Kidney (tissue), 14 donors: ENCODE results near the gene SYT4. TPM values are rescaled to one million over a fixed set of nuclear protein-coding genes. Genes with fewer than 3 reads are reported as not detected.

Experiments used
- DNase-seq, 5 donors: peaks; one replicate each; pipeline ENCODE4 v3.0.0-alpha.2; 2013 to 2020
- FAIRE-seq: peaks from 2 replicates; lab custom pipeline; 2012; peaks lifted over from hg19 to GRCh38; lab: Jason Lieb, UNC
- H3K27ac ChIP-seq, 2 donors: one replicate each; pipeline ENCODE4 v1.7.0; 2013; ENCODE audit warnings: low read depth in 2 of 2, low read length in 2 of 2, inconsistent platforms in 1 of 2
- H3K27me3 ChIP-seq: one replicate; pipeline ENCODE4 v1.7.1; 2013; ENCODE audit warnings: low read length, inconsistent platforms; ENCODE audit not compliant: control insufficient read depth, insufficient read depth
- H3K36me3 ChIP-seq, 3 donors: one replicate each; pipeline versions ENCODE4 v1.7.0 to v1.7.1; 2013; ENCODE audit warnings: low read length in 3 of 3, control low read depth in 1 of 3, inconsistent platforms in 1 of 3; ENCODE audit not compliant: insufficient read depth in 3 of 3, control insufficient read depth in 2 of 3
- H3K4me1 ChIP-seq, 3 donors: one replicate each; pipeline versions ENCODE4 v1.7.0 to v1.7.1; 2013; ENCODE audit warnings: low read length in 3 of 3, inconsistent platforms in 1 of 3, low read depth in 1 of 3; ENCODE audit not compliant: control insufficient read depth in 2 of 3, insufficient read depth in 2 of 3
- H3K4me3 ChIP-seq, 3 donors: one replicate each; pipeline versions ENCODE4 v1.7.0 to v1.8.1; 2013; ENCODE audit warnings: low read length in 3 of 3, control low read depth in 1 of 3, inconsistent platforms in 1 of 3
- H3K9ac ChIP-seq, 3 donors: one replicate each; pipeline versions ENCODE4 v1.7.0 to v1.7.1; 2013; ENCODE audit warnings: low read length in 3 of 3, control low read depth in 1 of 3, inconsistent platforms in 1 of 3
- H3K9me3 ChIP-seq, 3 donors: one replicate each; pipeline versions ENCODE4 v1.7.0 to v1.7.1; 2013; ENCODE audit warnings: low read length in 3 of 3, control low read depth in 1 of 3, inconsistent platforms in 1 of 3; ENCODE audit not compliant: control insufficient read depth in 2 of 3, insufficient read depth in 1 of 3
- CTCF ChIP-seq: IDR thresholded peaks from 3 replicates; pipeline ENCODE4 v1.5.1; 2012; ENCODE audit warnings: mild to moderate bottlenecking, moderate library complexity, borderline replicate concordance; ENCODE audit not compliant: insufficient read depth; ENCODE audit errors: extremely low read depth
- intact Hi-C: fragments of 100-400 bp; cut with DNase I; formaldehyde crosslinking; loops from one replicate; pipeline ENCODE4 v1.11.1; 2022
- polyA plus RNA-seq: library from polyadenylated mRNA; stranded (reverse); fragments of 350-450 nt; fragmentation: Illumina TruSeq; extraction: RNeasy Lipid Tissue Mini Kit (QIAGEN cat#74804); gene quantifications from one replicate; pipeline ENCODE4 v1.2.3, GENCODE V29; 2014; ENCODE audit warnings: low read depth, low replicate concordance; ENCODE audit not compliant: insufficient read depth
- total RNA-seq: library from RNA; stranded (reverse); fragmentation: NEBNext Ultra II Directional; extraction: Animal tissue kit (Norgen Biotek cat#: 25700); gene quantifications from one replicate; pipeline ENCODE4 v1.2.1, GENCODE V29; 2021
- donor health status: control.
- donor health status: control.
- donor health status: control.
- donor health status: control.
- donor health status: control.
- donor health status: DM: yes; HTN: yes; CAD: no.
- donor health status: Normal renal cell carcinoma (clear cell type).

The SYT4 gene
- total and polyA plus RNA-seq, 2 donors from 2014 or later = not detected

GRCh38 chr18:43234889-43235288 lies 42.4 kb downstream of the SYT4 start:
- DNase-seq = no peak
- Histone ChIP-seq H3K4me1 (no peaks in the 10 kb centered on the region), H3K27ac (no peak overlapping the region), H3K36me3 (no peaks in the 10 kb centered on the region), H3K9ac (no peak overlapping the region), H3K9me3 (no peaks in the 10 kb centered on the region), H3K27me3 (no peaks in the 10 kb centered on the region), H3K4me3 (no peak overlapping the region)
- intact Hi-C loops = no loop called here
- FAIRE-seq = no peak
- no peak for TF ChIP-seq CTCF

- Histone ChIP-seq H3K4me3 (no peak overlapping the region), H3K27ac (no peak overlapping the region), H3K9me3 (no peaks in the 10 kb centered on the region), H3K27me3 (no peaks in the 10 kb centered on the region), H3K9ac (no peak overlapping the region), H3K4me1 (no peaks in the 10 kb centered on the region), H3K36me3 (no peaks in the 10 kb centered on the region)
- DNase-seq (peak in 1 of 5 donors; percentile 4), FAIRE-seq (no peak)
- TF ChIP-seq CTCF = no peak
- intact Hi-C loops = no loop called here
These were observed 54.8 kb downstream of the SYT4 start for GRCh38 chr18:43222501-43222900.

- intact Hi-C loops = no loop called here
- no peaks in the 10 kb centered on the region for H3K36me3 ChIP-seq
- no peak for TF ChIP-seq CTCF
- DNase-seq (no peak), FAIRE-seq (no peak)
- H3K9me3 ChIP-seq = no peaks in the 10 kb centered on the region
- no peaks in the 10 kb centered on the region for H3K4me1 ChIP-seq
- H3K4me3 ChIP-seq = no peak overlapping the region
- no peaks in the 10 kb centered on the region for H3K27me3 ChIP-seq
- H3K9ac ChIP-seq = no peak overlapping the region
- no peak overlapping the region for H3K27ac ChIP-seq
These were observed 56.6 kb downstream of the SYT4 start for GRCh38 chr18:43220691-43221090.

Other genes with a start within 250 kb of the SYT4 start
- gene RIT2, start 161.8 kb downstream of the SYT4 start, total RNA-seq = not detected
- gene RIT2, start 161.8 kb downstream of the SYT4 start, polyA plus RNA-seq = not detected